Measurements from ENCODE around the gene PKNOX2.
"Not testable (repeated sequence)": the region's sequence is repeated elsewhere in the genome, so short reads cannot be mapped to it uniquely, and the experiment has no call there.

PKNOX2 gene

GRCh38 chr11:125202362-125202880 is 37.9 kb downstream of the PKNOX2 start:
- DNase-seq (ENCODE audit: low read depth in 2 of 2), result no peak

GRCh38 chr11:125202977-125203376 is 38.4 kb downstream of the PKNOX2 start:
- no peak for DNase-seq (ENCODE audit: low read depth in 2 of 2)

DNA sequence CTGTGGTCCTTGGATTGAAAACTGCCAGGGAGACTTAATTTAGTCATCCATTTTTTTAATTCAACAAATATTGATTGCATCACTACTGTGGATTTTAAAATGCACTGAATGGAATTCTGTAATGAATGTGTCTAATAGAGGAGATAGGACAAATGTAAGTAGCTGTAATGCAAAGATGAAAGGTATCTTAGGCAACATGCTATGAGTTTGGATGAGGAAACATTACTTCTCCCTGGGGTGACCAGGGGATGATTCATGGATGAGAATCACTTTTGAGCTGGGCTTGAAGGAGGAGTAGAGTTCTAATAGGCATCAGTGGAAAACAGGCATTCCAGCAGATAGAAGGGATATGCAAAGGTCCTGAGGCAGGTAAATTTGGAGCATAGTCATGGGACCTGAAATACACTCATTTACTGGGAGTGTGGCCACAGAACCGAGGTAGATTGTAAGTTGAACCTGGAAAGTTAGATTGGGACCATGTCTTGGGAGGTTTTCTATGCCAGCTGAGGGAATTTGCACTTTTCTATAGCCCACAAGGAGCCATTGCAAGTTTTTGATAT is 43.4 kb downstream of the PKNOX2 start:
- no peak for DNase-seq (ENCODE audit: low read depth in 2 of 2)

GRCh38 chr11:125210066-125210465 is 45.5 kb downstream of the PKNOX2 start:
- no peak for DNase-seq (ENCODE audit: low read depth in 2 of 2)

DNA sequence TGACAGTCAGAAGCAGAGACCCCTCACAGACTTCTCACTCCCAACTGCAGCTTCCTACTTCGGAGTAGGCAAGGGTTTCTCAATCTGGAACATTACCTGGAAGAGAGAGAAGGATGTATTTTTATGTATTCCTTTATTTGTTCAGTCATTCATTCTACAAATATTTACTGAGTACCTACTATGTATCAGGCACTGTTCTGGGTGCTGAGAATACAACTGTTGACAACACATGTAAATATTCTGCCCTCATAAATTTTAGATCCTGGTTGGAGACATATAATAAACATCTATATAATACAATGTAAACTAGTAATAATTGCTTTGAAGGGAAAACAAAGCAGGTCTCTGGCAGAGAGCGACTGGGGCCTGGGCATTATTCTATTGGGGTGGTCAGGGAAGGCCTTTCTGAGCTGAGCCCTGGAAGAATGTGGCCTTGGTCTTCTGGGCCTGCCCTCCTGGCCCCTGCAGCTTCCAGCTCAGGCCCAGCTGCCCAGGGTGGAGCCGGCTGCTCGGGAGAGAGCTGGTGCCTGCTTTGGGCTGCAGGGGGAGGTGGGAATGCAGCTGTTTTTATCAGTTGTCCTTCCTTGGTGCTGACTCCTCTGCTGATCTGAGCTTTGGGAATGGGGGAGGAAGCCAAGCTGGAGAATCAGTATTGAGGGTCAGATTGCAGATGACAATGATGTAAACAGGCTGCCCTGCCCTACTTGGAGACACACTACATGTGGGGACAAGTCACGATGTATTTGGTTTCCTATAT is 46.8 kb downstream of the PKNOX2 start:
- no peak for DNase-seq (ENCODE audit: low read depth in 2 of 2)

DNA sequence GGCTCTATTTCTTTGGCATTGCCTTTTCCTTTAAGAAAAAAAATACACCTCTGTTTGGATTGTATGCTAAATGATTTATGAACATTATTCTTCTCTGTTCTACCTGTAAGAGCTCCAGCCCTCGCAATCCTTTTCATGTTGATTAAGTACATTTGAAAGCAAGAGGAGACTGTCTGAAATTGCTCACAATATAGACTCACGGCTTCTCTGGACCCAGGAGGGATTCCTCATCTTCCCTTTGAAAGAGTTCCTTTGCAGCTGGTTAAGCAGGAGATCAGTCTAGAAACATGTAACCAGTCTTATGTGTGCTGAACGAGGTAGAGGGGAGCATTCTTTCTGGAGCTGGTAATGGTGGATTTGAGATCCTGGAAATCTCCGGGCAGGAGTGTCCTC is 47.4 kb downstream of the PKNOX2 start:
- no peak for DNase-seq (ENCODE audit: low read depth in 2 of 2)

GRCh38 chr11:125214601-125215565 is 50.3 kb downstream of the PKNOX2 start:
- DNase-seq (ENCODE audit: low read depth in 2 of 2), result no peak

DNA sequence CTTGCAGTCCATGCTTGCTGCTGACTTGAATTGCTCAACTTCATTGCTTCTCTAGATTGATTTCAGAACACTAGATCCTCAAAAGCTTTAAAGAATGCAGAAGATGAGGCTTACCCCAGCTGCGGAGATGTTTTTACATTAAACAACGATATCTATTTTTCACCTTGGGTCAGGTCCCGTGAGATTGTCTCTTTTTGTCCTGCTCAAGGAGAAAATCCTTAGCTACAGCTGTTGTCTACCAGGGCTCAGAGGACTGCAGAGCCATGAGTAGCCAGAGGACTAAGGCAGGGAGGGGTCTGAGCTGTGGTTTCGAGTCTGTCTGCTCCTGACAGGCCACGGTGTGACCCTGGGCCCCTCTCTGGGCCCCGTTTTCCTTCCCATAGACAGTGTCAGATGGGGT is 51.4 kb downstream of the PKNOX2 start:
- DNase-seq (ENCODE audit: low read depth in 2 of 2), result no peak

- DNase-seq (ENCODE audit: low read depth in 2 of 2), result no peak
These were observed 53.8 kb downstream of the PKNOX2 start for GRCh38 chr11:125218336-125218735.

- no peak for DNase-seq (ENCODE audit: low read depth in 2 of 2)
These were observed 56.9 kb downstream of the PKNOX2 start for GRCh38 chr11:125221461-125221860.

- no peak for DNase-seq (ENCODE audit: low read depth in 2 of 2)
These were observed 57.9 kb downstream of the PKNOX2 start for GRCh38 chr11:125222494-125222893.

GRCh38 chr11:125223161-125223560 is 58.6 kb downstream of the PKNOX2 start:
- DNase-seq (ENCODE audit: low read depth in 2 of 2), result not testable (repeated sequence)

- no peak for DNase-seq (ENCODE audit: low read depth in 2 of 2)
These were observed 59.4 kb downstream of the PKNOX2 start for GRCh38 chr11:125223901-125224361.

GRCh38 chr11:125224391-125225021 is 60.0 kb downstream of the PKNOX2 start:
- no peak for DNase-seq (ENCODE audit: low read depth in 2 of 2)

DNA sequence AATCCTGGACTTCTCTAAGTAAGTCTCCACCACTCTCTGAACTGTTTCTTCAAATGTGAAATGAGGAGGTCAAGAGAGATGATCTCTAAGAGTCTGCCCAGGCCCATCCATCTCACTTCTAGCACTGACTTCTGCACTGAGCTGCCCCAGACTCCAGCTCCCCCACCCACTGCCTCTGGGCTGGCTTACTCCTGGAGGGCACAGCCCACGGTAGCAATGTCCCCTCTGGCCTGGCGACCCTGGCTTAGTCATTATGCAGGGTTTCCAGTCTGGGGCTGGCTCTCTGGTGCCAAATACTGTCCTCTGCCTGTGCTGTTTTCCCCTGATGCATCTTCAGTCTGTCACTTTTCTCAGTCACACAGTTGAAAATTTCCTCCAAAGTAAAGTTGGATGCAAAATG is 60.9 kb downstream of the PKNOX2 start:
- no peak for DNase-seq (ENCODE audit: low read depth in 2 of 2)

- DNase-seq (ENCODE audit: low read depth in 2 of 2), result no peak
These were observed 61.5 kb downstream of the PKNOX2 start for GRCh38 chr11:125226031-125226430.

DNA sequence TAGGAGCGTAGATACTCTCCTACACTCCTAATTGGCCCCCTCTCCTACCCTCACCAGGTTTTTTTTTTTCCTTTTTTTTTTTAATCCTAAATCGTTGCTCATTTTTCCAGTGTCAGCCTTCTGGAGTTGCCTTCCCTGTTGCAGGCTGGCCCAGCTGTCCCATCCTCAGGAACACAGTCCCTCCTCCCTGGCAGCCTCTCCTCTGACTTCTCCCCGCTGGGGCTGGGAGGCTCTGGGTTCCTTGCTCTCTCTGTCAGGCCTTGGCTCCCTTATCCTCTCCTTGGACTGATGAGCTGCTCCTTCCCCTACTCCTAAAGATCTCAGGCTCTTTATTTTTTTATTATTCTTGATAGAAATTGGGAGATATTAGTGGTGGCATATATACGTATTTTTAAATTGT is 62.2 kb downstream of the PKNOX2 start:
- no peak for DNase-seq (ENCODE audit: low read depth in 2 of 2)

- no peak for DNase-seq (ENCODE audit: low read depth in 2 of 2)
These were observed 62.6 kb downstream of the PKNOX2 start for GRCh38 chr11:125227151-125227550.

DNA sequence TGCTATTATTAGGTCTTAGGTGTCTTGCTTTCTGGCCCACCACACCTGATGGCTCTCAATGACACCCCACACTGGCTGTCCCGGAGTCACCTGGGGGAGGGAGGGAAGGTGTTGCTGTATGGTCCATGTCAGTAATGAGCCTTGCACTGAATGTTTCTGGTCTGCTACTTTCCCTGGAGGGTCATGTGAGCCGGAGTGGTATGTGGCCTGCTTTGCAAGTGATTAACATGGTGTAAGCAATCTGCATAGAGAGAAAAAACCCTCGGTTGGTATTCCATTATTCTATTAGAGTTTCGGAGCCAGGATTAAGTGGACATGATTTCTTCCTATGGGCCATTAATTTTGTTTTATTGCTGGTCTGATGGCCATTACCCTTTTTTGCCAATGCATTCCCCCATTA is 63.9 kb downstream of the PKNOX2 start:
- no peak for DNase-seq (ENCODE audit: low read depth in 2 of 2)

- DNase-seq (ENCODE audit: low read depth in 2 of 2), result no peak
These were observed 64.4 kb downstream of the PKNOX2 start for GRCh38 chr11:125228993-125229392.

DNA sequence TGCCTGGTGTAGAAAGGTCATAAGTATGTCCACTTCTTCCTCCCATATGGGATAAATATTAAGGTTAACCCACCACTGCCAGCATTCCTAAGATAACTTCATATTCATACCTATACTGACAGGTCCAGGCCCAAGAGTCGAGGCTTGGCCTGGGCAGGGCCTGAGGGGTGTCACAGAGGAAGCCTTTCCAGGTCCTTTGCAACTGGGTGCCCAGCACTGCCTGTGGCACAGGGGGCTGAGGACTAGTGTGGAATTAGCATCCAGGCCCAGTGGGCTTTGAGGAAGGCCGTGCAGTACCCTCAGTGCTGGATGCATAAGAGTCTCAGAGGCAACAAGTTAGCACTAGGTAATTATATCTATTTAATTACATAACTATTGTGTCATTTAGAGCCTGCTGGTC is 65.4 kb downstream of the PKNOX2 start:
- no peak for DNase-seq (ENCODE audit: low read depth in 2 of 2)

GRCh38 chr11:125233116-125233515 is 68.6 kb downstream of the PKNOX2 start:
- no peak for DNase-seq (ENCODE audit: low read depth in 2 of 2)

All from stimulated activated CD8-positive, alpha-beta memory T cell treated with anti-CD3 and anti-CD28 coated beads, Interleukin-2, amount 100 ng/mL, for 1 hour (primary cell).